SU-DHL-6 (cell line): ENCODE data around the gene TMEM178B.

Experiments
- H2AFZ ChIP-seq: fragments of 200-600 bp; sonication (generic); 2 replicates; pipeline ENCODE4 v1.6.1; 2014; ENCODE audit warnings: low read depth, mild to moderate bottlenecking, moderate library complexity, mixed read lengths, antibody characterized with exemption, low read length; ENCODE audit not compliant: severe bottlenecking
- H3F3A ChIP-seq: fragments of 200-600 bp; shearing (Covaris generic); 2 replicates; pipeline ENCODE4 v1.6.0; 2016; ENCODE audit warnings: antibody characterized with exemption, mild to moderate bottlenecking; ENCODE audit not compliant: insufficient read depth
- H3K27ac ChIP-seq: fragments of 200-600 bp; sonication (generic); 2 replicates; pipeline ENCODE4 v1.5.1; 2016; ENCODE audit warnings: low read depth, mild to moderate bottlenecking, low read length, moderate library complexity, mixed read lengths
- H3K27me3 ChIP-seq: fragments of 200-600 bp; sonication (generic), shearing (Covaris generic); 2 replicates; pipeline ENCODE4 v1.6.0; 2014; ENCODE audit warnings: mild to moderate bottlenecking, low read length
- H3K36me3 ChIP-seq: fragments of 200-600 bp; sonication (generic); 2 replicates; pipeline ENCODE4 v1.6.1; 2014; ENCODE audit warnings: mild to moderate bottlenecking, low read length, mixed read lengths
- H3K4me2 ChIP-seq: fragments of 300-600, 200-600 bp; shearing (Covaris generic), sonication (generic); 2 replicates; pipeline ENCODE4 v1.6.0; 2014; ENCODE audit warnings: low read length, low read depth, mild to moderate bottlenecking; ENCODE audit not compliant: poor library complexity, severe bottlenecking
- H3K4me3 ChIP-seq: fragments of 200-600 bp; sonication (generic); 2 replicates; pipeline ENCODE4 v1.5.1; 2014; ENCODE audit warnings: antibody characterized with exemption, low read length, mild to moderate bottlenecking, mixed read lengths; ENCODE audit not compliant: insufficient read depth, poor library complexity, severe bottlenecking
- H3K79me2 ChIP-seq: fragments of 200-600 bp; sonication (generic); 2 replicates; pipeline ENCODE4 v1.6.1; 2014; ENCODE audit warnings: mild to moderate bottlenecking, low read length, moderate library complexity; ENCODE audit not compliant: insufficient read depth
- H3K9ac ChIP-seq: fragments of 200-600 bp; sonication (generic); 2 replicates; pipeline ENCODE4 v1.7.0; 2014; ENCODE audit warnings: mild to moderate bottlenecking, low read length
- H3K9me2 ChIP-seq: fragments of 200-600 bp; sonication (generic); replicated peaks from 2 replicates; pipeline ENCODE4 v1.6.1; 2014; ENCODE audit warnings: low read length; ENCODE audit not compliant: insufficient read depth
- H3K9me3 ChIP-seq: fragments of 200-600 bp; sonication (generic); 2 replicates; pipeline ENCODE4 v1.6.1; 2014; ENCODE audit warnings: low read length, mixed read lengths; ENCODE audit not compliant: insufficient read depth
- H4K20me1 ChIP-seq: fragments of 200-600 bp; sonication (generic); 2 replicates; pipeline ENCODE4 v1.6.1; 2014; ENCODE audit warnings: low read depth, mild to moderate bottlenecking, antibody characterized with exemption, low read length, moderate library complexity, mixed read lengths
- CTCF ChIP-seq: fragments of 200-600 bp; sonication (generic); IDR thresholded peaks from one replicate; pipeline ENCODE4 v1.5.1; 2017; ENCODE audit warnings: antibody characterized with exemption, mild to moderate bottlenecking, low read length, moderate library complexity; ENCODE audit not compliant: insufficient read depth, poor library complexity, severe bottlenecking
- EZH2phosphoT487 ChIP-seq: fragments of 200-600 bp; sonication (generic), shearing (Covaris generic); conservative IDR thresholded peaks from 2 replicates; pipeline ENCODE4 v1.6.1; 2018; ENCODE audit warnings: mild to moderate bottlenecking, antibody characterized with exemption, low read length, moderate library complexity, mixed read lengths

Gene TMEM178B

DNA sequence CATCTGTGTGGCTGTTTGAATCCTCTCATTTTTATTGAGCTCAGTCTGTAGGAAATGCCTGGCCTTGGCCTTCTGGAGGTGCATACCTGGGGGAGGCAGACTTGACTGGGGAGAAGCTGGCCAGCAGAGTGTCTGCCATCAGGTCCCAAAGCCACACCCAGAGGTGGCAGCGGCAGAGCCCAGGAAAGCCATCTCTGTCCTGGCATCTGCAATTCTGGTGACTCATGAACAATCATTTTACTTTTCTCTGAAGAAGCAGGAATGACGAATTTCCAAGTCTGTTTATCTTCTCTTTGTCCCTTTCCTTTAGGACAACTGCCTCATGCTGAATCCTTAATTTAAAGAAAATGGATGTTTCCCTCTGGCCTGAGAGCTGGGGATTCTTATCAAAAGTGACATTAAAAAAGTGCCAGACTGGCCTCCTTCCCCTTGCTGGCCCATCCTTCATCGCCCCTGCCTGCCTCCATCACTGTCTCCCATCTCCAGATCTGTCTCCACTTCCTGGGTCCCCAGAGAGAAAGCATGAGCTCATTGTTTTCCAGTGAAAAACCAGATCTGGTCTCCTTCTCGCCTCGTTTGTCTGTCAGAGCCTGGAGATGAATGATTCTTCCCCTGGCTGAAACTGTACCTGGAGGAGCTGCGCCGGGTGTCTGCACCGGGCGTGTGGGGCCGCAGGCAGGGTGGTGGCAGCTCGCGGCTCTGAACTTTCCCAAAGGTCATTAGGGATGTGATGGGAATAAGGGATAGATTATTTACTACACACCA, 124.5 kb downstream of the TMEM178B start:
- H4K20me1 ChIP-seq: no peaks in the 10 kb centered on the region
- H3F3A ChIP-seq: no peaks in the 10 kb centered on the region
- TF ChIP-seq EZH2phosphoT487 (no peak), CTCF (no peak)
- no peak overlapping the region for H3K9ac ChIP-seq
- no peaks in the 10 kb centered on the region for H3K9me2 ChIP-seq
- H3K36me3 ChIP-seq: no peaks in the 10 kb centered on the region
- no peak overlapping the region for H3K4me2 ChIP-seq
- H3K79me2 ChIP-seq: no peaks in the 10 kb centered on the region
- no peak overlapping the region for H3K4me3 ChIP-seq
- H3K9me3 ChIP-seq: no peaks in the 10 kb centered on the region
- no peak overlapping the region for H3K27ac ChIP-seq
- H3K27me3 ChIP-seq: no peaks in the 10 kb centered on the region
- no peak overlapping the region for H2AFZ ChIP-seq

DNA sequence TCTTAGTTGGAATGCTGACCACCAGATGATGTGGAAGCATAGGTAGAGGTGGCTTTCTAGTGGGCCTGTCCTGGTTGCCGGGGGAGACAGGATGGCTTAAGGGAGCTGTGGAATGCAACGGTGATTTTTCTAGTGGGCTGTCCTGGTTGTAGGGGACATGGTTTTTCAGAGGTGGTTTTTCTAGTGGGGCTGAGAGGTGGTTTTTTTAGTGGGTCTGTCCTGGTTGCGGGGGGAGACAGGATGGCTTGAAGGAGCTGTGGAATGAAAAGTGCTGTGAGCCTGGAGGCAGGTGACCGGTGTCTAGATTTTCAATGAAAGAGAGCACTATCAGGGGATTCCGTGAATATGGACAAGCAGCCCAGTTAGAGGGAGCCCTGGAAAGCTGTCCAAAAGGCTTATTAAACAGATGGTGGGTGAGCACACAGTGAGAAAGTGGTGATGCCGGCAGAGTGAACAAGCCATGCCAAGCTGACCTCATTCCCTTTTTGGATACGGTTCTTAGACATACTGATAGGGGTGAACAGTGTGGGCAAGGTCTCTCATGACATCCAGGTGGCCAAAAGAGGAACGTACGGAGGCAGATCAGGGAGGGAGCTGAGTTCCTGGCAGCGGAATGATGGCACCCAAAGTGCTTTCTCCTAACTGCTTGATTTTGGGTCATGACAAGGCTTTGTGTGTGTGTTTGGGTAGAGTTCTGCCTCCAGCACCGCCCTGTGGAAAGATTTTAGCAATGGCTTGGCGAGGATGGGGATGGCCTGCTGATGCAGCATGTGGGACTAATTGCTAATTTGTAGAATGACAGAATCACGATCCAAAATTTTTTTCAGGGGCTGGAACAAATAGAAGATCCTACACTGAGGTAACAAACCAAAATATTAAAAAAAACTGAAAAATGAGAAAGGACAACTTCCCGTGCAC, 126.6 kb downstream of the TMEM178B start:
- Histone ChIP-seq H3K9me3 (no peaks in the 10 kb centered on the region), H3K4me3 (no peak overlapping the region), H3K9me2 (no peaks in the 10 kb centered on the region), H3K9ac (no peak overlapping the region), H3K79me2 (no peaks in the 10 kb centered on the region), H2AFZ (no peak overlapping the region), H3K36me3 (no peaks in the 10 kb centered on the region), H3K27me3 (no peaks in the 10 kb centered on the region), H3F3A (no peaks in the 10 kb centered on the region), H3K27ac (no peak overlapping the region), H4K20me1 (no peaks in the 10 kb centered on the region), H3K4me2 (no peak overlapping the region)
- TF ChIP-seq EZH2phosphoT487: no peak
- TF ChIP-seq CTCF: no peak

DNA sequence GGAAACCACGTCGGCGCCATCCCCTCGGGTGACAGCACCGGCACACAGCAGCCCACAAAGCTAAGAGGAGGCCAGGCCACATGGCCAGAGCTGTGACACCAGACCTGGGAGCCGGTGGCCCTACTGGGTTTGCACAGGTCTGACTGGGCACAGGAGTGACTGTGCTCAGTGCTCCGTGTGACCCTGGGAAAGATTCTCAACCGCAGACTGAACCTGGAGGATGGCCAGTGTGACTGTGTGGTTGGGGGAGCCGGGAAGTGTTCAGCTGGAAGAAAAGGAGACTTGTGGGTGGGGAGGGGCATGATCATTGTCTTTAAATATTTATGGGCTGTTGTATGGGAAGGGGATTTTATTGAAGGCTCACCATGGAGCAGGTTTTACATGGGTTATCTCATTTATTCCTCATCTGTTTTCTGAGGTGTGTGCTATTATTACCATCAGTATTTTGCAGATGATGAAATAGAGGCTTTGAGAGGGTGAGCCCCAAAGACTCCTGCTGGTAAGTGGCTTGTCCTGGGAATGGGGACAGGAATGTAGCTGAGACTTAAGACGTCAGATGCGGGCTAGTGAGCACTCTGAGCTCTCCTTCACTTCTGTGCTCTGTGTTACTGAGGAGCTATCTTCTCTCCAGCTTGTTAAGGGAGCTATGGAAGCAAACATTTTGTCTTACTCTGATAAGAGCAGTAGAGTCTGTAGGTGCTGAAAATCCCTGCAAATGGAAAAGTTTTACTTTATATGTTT, 127.5 kb downstream of the TMEM178B start:
- Histone ChIP-seq H3K79me2 (no peaks in the 10 kb centered on the region), H3K27ac (no peak overlapping the region), H3K36me3 (no peaks in the 10 kb centered on the region), H3K4me2 (no peak overlapping the region), H2AFZ (no peak overlapping the region), H3K9me2 (no peaks in the 10 kb centered on the region), H3K9ac (no peak overlapping the region), H3F3A (no peaks in the 10 kb centered on the region), H4K20me1 (no peaks in the 10 kb centered on the region), H3K4me3 (no peak overlapping the region), H3K9me3 (no peaks in the 10 kb centered on the region), H3K27me3 (no peaks in the 10 kb centered on the region)
- no peak for TF ChIP-seq CTCF
- TF ChIP-seq EZH2phosphoT487: no peak
